NCI-H1694 treated with DMSO at 0.1 percent for 48 hours (cell line): Measurements from ENCODE around the gene TFRC.
"Not testable (repeated sequence)": the region's sequence is repeated elsewhere in the genome, so short reads cannot be mapped to it uniquely, and the experiment has no call there.

Experiments used
- DNase-seq: peaks from one replicate; lab custom pipeline; 2025; lab: John Stamatoyannopoulos, UW

The TFRC gene

DNA sequence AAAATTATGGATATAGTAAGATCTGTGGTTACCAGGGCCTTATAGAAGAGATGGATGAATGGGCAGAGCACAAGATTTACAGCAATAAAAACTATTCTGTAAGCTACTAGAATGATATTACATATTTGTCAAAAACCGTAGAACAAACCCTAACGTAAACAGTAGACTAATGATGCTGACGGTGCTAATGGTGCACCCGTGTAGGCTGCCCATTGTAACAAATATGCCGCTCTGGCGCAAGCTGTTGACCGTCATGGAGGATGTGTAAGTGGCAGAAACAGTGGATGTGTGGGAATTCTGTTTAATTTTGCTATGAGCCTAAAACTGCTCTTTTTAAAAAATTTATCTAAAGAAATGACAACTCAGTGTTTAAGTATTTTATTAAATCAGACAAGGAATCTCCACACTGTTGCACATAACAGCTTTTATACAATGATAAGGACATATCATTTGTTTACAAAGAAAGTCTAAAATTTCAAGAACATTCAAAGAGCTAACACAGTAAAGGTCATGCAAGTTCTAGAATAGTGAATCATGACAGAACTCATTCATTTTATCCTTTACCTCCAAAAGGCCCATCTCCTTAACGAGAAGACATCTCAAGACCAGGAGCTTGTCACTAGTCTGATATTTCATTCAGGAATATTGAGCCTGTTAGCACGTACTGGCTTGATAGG, 32.8 kb downstream of the TFRC start:
- DNase-seq = no peak

DNA sequence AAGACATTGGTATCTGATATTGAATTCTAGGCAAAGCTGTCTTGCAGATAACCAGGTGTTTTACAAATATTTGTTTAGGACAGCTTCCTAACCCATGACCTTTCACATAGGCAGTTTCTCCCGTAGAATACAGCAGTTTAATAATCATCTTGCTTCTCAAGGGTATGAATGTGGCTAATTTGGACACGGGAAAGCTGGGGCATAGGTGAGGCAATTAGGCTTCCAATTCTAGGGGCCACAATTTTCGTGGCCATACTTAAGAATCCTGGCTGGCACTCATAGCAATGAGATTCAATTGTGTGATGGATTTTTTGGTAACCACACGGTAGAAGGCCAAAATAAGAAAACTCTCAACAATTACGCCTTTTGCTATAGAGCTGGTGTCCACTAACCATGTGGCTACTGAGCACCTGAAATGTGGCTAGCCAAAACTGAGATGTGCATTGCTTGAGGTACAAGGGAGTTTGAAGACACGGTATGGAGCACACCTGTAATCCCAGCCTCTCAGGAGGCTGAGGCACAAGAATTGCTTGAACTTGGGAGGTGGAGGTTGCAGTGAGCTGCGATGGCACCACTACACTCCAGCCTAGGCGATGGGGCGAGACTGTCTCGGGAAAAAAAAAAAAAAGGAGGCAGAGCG, 34.4 kb downstream of the TFRC start:
- no peak for DNase-seq

DNA sequence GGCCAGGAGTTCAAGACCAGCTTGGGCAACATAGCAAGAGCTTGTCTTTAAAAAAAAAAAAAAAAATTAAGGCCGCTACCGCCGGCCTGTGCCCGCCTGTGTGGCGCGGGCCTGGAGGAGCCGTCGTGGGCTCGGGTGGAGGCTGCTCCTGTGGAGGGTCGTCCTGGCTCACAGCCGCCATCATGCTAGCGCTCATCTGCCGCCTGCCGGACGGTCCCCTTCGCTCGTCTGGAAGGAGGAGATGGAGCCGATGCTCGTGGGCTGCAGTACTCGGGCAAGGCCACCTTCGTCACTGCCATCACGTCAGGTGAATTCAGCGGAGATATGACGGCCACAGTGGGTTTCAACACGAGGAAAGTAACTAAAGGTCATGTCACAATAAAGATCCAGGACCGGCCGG, 37.4 kb downstream of the TFRC start:
- DNase-seq = no peak

DNA sequence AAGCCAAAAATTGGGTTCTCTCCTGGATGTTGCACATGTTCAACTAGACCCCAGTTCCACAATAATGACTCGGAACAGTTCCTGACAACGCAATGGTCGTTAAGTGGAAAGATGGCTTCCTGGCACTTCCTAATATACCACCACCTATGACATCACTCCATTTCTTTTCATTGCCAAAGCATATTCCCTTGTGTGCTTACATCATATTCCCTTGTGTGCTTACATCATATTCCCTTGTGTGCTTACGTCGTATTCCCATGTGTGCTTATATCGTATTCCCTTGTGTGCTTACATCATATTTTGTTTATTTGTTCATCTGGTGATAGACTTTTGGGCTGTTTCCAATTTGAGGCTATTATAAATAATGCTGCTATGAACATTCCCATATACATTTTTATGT, 39.2 kb downstream of the TFRC start:
- DNase-seq = no peak

DNA sequence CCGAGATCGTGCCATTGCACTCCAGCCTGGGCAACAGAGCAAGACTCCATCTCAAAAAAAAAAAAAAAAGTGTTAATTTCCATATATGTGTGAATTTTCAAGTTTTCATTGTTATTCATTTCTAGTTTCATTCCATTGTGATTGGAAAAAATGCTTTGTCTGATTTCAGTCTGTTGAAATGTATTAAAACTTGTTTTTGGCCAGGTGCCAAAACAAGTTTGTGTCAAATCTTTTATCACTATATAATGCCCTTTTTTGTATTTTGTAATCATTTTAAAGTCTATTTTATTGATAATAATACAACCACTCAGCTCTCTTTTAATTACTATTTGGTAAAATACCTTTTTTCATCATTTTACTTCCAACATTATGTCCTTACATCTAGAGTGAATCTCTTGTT, 42.5 kb downstream of the TFRC start:
- DNase-seq = no peak

DNA sequence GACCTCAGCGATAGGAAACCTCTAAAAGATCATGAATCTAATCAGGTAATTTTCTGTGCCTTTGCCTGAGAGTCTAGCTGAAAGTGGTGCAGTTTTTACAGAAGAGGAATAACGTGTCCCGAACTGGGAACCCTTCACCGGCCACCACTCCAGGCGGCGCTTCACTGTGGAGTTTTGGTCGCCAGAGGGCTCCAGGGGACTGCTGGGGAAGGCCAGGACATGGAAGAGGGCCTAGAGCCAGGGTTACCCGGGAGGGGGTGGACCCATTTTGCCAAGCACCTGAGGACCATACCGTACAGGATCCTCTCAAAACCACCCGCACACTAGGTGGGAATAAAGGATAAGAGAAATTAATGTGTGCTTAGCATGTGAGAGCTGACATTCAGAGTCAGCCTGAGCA, 55.8 kb downstream of the TFRC start:
- not testable (repeated sequence) for DNase-seq

DNA sequence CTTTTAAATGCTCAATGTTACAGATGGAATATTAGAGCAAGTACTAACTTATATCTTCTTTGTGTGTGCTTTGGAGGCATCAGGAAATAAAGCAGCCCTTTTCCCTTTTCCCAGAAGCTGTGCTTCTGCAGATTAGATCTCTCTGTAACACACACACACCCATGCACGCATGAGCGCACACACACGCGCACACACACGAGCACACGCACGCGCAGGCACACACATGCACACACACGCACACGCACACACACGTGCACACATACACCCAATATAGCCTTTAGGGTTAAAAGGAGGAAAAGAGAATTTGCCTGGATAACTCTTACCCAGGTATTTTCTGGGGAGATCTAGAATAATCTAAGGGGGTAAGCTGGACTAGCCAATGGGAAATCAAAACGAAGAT, 56.9 kb downstream of the TFRC start:
- DNase-seq = no peak

DNA sequence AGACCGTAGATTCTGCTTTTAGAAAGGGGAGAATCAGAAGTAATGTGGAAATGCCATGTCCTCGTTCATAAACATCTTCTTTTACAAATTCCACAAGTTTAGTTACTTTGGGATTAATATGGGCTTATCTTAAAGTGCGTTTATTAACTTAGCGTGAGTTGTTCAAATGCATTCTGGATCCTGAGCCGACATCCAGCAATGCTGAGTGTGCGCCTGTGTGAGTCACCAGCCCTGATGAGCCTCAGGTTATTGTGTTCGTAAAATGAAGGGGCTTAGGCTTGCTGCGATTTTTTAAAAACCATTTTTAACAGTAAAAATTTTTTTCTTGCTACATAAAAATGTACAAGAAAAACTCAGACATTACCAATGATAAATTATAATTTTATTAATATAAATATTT, 57.9 kb downstream of the TFRC start:
- DNase-seq = no peak

DNA sequence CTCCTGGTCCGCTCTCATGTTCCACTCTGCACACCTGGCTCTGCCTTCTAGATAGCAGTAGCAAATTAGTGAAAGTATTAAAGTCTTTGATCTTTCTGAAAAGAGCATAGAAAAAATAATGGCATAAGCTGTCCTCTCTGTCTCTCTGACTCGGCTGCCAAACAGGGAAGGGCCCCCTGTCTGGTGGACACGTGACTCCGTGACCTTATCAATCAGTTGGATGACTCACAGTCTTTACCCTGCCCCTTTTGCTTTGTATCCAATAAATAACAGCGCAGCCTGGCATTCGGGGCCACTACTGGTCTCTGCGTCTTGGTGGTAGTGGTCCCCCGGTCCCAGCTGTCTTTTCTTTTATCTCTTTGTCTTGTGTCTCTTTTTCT, 59.4 kb downstream of the TFRC start:
- DNase-seq = not testable (repeated sequence)

DNA sequence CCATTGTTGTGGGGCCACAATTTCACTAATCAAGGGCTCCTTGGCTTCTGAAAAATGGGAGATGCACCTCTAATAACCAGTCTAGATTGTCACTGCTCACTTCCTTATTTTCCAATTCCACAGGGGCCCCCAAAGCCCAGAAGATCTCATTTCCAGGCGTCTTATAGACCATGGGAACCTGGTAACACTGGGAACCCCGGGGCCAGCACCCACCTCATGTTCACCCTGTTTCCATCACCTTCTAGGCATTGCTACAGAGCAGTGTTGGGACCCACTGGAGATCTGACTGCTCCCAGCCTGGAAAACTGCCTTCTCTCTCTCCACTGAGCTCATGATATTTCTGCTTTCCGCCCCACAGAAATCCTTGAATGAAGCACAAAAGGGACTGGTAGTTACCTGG, 61.5 kb downstream of the TFRC start:
- no peak for DNase-seq

DNA sequence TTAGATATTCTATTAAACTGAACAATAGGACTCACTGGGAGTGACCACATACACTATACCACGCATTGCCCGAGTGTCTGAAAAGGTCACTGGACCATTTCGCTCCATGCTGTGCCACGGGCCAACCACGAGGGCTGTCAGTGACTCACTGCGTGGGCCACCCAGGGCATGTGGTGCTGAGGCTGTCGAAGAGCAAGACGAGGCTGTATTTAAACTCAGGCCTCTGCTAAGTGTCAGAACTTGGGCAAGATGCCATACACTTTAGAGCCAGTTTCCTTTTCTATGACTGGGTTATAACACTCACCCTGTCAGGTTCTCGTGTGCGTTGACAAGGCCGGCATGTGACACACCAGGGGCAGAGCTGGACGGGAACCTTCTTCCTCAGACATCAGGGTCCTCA, 62.3 kb downstream of the TFRC start:
- DNase-seq = not testable (repeated sequence)

DNA sequence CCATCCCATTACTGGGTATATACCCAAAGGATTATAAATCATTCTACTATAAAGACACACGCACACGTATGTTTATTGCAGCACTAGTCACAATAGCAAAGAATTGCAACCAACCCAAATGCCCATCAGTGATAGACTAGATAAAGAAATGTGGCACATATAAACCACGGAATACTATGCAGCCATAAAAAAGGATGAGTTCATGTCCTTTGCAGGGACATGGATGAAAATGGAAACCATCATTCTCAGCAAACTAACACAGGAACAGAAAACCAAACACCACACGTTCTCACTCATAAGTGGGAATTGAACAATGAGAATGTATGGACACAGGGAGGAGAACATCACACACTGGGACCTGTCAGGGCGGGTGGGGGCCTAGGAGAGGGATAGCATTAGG, 63.7 kb downstream of the TFRC start:
- DNase-seq = not testable (repeated sequence)

DNA sequence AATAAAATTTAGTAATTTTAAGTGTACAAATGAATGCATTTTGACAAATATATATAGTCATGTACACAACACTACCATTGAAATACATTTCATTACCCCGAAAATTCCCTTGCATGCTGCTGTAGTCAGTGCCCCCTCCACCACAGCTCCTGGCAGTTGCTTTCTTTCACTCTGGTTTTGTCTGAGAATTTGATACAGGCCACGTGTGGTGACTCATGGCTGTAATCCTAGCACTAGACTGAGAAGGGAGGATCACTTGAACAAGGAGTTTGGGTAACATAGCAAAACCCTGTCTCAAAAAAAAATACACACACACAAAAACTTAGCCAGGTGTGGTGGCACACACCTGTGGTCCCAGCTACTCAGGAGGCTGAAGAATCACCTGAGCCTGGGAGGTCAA, 65.4 kb downstream of the TFRC start:
- DNase-seq = no peak

DNA sequence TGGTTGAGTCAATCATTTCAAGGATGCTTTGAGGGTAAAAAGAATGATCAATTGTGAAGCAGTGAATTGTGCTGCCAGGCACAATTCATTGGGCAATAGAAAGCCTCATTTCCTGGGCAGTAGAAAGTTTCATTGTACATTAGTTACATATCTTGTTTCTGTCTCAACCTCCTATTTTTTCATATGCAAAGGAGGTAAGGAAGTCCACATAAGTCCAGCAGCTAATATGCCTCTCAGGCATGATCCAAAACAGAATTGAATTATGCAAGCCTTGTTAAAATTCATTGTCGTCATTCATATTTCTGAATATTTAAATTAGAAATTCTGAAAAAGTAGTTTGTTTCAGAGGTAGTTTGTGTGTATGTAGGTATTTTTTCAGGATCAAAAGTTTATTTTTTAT, 65.8 kb downstream of the TFRC start:
- DNase-seq = no peak

DNA sequence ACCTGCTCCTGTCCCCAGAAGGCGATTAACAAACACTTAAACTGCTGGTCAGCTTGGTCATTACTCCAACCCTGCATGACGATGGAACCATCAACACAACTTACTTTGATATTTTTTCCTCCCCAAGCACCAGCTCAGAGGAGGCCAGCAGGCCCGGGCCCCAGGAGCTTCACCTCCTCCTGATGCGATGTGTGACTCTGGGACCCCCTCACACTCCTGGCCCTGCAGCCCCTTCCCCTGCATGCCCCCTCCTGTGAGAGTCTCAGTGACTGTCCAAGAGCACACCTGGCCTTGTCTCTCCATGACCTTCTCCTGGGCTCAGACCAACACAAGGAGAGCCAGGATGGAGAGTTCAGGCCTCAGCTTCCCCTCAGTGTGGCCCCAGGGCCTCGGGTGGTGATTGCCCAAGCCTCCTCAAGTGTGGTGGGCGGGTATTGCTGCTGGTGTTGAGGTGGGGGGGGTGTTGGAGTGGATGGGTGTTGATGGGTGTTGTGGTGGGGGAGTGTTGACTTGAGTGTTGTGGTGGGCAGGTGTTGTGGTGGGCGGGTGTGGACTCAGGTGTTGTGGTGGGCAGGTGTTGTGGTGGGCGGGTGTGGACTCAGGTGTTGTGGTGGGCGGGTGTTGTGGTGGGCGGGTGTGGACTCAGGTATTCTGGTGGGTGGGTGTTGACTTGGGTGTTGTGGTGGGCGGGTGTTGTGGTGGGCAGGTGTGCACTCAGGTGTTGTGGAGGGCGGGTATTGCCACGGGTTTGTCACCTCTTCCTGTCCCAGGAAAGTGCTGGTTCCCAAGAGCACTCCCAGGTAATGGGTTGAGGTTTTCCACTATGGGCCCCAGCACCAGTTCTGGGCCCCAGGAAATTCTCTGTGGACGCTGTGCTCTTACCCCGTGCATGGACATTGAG, 68.1 kb downstream of the TFRC start:
- no peak for DNase-seq

DNA sequence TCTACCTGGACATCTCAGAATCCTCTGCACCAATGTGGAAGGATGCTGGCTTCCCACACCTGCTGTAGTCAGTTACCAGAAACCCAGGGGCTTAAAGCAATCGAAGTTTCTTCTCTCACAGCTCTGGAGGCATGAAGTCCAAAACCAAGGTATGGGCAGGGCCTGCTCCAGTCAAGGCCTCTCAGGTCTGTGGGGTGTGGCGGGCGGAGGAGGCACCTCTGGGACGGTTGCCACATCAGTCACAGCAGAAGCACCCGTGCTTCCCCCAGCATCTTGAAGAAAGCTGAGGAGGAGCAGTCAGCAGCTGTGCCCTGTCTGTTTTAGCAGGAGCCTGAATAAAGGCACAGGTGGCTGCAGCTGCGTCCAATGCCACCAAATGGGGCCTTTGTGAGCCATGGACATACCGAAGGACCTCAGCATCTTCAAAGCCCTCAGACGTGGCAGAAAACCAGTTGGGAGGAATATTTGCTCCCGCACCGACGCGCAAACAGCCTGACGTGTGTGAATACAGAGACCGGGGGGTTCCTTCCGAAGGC, 68.9 kb downstream of the TFRC start:
- no peak for DNase-seq

DNA sequence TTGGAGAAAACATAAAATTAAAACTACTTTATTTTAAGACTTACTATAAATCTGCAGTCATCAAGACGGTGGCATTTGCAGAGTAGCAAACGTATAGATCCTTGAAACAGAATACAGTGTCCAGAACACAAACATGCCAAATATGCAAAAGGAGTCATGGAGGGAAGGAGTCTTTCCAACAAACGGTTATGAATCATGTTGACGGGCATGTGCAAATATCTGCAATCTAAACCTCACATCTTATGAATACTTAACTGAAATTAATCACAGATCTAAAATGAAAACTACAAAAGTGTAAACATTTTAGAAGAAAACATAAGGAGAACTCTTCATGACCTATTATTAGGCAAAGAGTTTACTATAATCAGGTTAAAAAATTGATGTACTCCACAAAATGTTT, 69.4 kb downstream of the TFRC start:
- no peak for DNase-seq

DNA sequence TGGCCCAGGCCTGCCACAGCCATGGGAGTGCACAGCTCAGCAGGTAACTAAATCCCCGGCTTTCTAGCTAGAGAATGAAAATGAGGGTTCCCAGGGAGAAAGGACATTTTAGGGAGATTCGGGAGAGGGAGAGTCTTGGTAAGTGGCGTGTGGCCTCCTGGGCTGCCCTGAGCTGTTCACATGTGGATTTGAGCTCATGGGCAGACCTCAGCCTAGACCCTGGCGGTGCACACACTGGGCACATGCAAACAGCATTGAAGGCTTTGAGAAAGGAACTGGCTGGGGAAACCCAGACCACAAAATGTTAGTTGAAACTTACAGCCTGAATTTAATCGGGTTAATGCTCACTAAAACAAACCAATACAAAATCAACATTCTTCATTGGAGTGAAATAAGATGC, 72.4 kb downstream of the TFRC start:
- DNase-seq = no peak

DNA sequence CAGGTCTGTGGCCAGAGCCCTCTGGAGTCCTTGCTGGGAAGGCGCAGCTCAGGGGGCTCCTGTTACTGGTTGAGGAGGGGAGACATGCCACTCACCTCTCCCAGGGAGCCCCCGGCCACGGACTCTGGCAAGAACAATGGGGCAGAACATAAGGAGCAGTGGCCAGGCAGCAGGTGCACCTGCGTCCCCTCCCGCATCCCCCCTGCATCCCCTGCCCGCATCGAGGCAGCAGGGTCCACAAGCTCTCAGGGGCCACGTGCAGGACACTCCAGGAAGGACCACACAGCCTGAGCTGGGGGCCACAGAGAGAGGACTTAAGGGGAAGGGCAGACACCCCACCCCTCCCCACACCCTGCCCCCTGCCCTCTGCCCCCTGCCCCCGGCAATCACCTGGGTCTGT, 73.0 kb downstream of the TFRC start:
- no peak for DNase-seq

DNA sequence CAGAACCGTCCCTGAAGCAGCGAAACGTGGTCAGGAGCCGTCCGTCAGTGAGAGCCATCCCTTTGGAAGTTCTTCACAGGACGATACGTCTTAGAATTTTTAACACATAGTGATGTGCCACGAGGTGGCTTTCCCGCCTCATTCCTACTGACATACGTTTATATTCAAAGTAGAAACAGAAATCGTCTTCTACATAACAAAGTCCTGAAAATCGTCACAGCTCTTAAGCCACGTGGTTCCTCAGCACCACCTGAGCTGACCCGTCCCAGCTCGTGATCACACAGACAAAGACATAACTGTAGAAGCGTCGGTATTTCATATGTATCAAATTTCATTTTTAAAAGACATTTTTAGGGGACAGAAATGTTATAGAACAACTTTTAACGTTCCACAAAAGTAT, 73.5 kb downstream of the TFRC start:
- no peak for DNase-seq

DNA sequence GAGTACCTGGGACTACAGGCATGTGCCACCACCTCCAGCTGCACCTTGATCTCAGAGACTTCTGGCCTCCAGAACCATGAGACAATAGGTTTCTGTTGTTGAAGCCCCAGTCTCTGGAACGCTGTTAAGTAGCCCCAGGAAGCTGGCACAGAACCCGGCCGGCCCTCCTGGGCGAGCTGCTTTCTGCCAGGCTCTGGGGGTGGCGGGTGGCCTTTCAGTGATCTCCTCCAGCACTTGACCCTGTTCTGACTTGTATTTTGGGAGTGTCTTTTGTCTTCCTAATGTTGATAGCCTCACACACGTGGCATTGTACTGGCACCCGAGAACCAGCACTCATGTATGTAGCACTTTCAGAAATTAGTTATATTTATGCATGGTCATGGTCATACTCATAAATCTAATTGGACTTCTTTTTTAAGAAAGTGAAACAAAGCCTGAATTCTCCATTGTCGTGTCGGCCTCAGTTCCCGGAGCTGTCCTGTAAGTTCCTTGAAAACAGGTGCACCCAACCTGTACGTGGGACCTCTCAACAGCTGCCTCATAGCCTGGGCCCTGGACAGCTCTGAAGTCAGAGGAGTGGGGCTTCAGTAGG, 74.0 kb downstream of the TFRC start:
- no peak for DNase-seq

DNA sequence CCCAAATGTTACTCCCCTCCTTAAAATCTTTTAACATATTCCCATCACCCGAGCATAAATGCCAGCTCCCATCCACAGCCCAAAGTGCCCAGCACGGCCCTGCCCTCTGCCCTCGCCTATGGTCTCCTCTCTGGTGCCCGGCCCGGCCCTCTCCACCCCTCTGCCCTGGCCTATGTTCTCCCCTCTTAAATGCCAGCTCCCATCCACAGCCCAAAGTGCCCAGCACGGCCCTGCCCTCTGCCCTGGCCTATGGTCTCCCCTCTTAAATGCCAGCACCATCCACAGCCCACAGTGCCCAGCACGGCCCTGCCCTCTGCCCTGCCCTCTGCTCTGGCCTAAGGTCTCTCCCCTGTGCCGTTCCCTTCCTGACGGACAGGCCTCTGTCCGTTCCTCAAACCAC, 76.6 kb downstream of the TFRC start:
- not testable (repeated sequence) for DNase-seq
